Trophoblast cell (in vitro differentiated cells and primary cell): ENCODE measurements around the gene ORC3.

Source experiments
- DNase-seq, 2 donors: peaks; one replicate each; pipeline ENCODE4 v3.0.0-alpha.2; 2016
- H2AFZ ChIP-seq: 2 replicates; pipeline ENCODE4 v1.6.1; 2013; ENCODE audit warnings: low read length, moderate library complexity, mild to moderate bottlenecking; ENCODE audit not compliant: insufficient read depth, poor library complexity
- H2AK5ac ChIP-seq: 2 replicates; pipeline ENCODE4 v1.6.1; 2013; ENCODE audit warnings: mild to moderate bottlenecking, low read length
- H2BK120ac ChIP-seq: 2 replicates; pipeline ENCODE4 v1.6.1; 2013; ENCODE audit warnings: low read length, mild to moderate bottlenecking, moderate library complexity; ENCODE audit not compliant: insufficient read depth, poor library complexity
- H2BK12ac ChIP-seq: 2 replicates; pipeline ENCODE4 v1.6.1; 2013; ENCODE audit warnings: mild to moderate bottlenecking, low read length, moderate library complexity
- H2BK5ac ChIP-seq: 2 replicates; pipeline ENCODE4 v1.6.1; 2013; ENCODE audit warnings: low read length, low read depth, moderate library complexity, mild to moderate bottlenecking; ENCODE audit not compliant: poor library complexity
- H3K14ac ChIP-seq: 2 replicates; pipeline ENCODE4 v1.6.1; 2013; ENCODE audit warnings: mild to moderate bottlenecking, low read length
- H3K18ac ChIP-seq: 2 replicates; pipeline ENCODE4 v1.6.1; 2013; ENCODE audit warnings: mild to moderate bottlenecking, low read length
- H3K23ac ChIP-seq: 2 replicates; pipeline ENCODE4 v1.6.1; 2013; ENCODE audit warnings: low read length
- H3K27ac ChIP-seq: 2 replicates; pipeline ENCODE4 v1.5.1; 2013; ENCODE audit warnings: low read depth, mild to moderate bottlenecking, inconsistent platforms, low read length, moderate library complexity
- H3K27me3 ChIP-seq: 2 replicates; pipeline ENCODE4 v1.6.1; 2013; ENCODE audit warnings: inconsistent platforms, mild to moderate bottlenecking, low read length, moderate library complexity; ENCODE audit not compliant: insufficient read depth
- H3K36me3 ChIP-seq, 2 experiments: 1 replicate in 1 of 2; 2 replicates in 1 of 2; pipeline ENCODE4 v1.6.1; 2013; ENCODE audit warnings: low read length in 2 of 2, mild to moderate bottlenecking in 2 of 2, moderate library complexity in 1 of 2; ENCODE audit not compliant: insufficient read depth in 2 of 2, control insufficient read depth in 1 of 2
- H3K4ac ChIP-seq: 2 replicates; pipeline ENCODE4 v1.6.1; 2013; ENCODE audit warnings: low read depth, mild to moderate bottlenecking, low read length, moderate library complexity
- H3K4me1 ChIP-seq, 2 experiments: 1 replicate in 1 of 2; 2 replicates in 1 of 2; pipeline ENCODE4 v1.6.1; 2013; ENCODE audit warnings: low read length in 2 of 2, mild to moderate bottlenecking in 2 of 2, moderate library complexity in 1 of 2; ENCODE audit not compliant: insufficient read depth in 2 of 2, control insufficient read depth in 1 of 2
- H3K4me2 ChIP-seq: 2 replicates; pipeline ENCODE4 v1.6.1; 2013; ENCODE audit warnings: inconsistent platforms, mild to moderate bottlenecking, low read length, moderate library complexity
- H3K4me3 ChIP-seq: 2 replicates; pipeline ENCODE4 v1.5.1; 2013; ENCODE audit warnings: mild to moderate bottlenecking, low read depth, low read length, inconsistent platforms
- H3K79me1 ChIP-seq: one replicate; pipeline ENCODE4 v1.6.1; 2013; ENCODE audit warnings: low read length
- H3K79me2 ChIP-seq: 2 replicates; pipeline ENCODE4 v1.6.1; 2013; ENCODE audit warnings: low read length, mild to moderate bottlenecking; ENCODE audit not compliant: control insufficient read depth, insufficient read depth, poor library complexity
- H3K9ac ChIP-seq: 2 replicates; pipeline ENCODE4 v1.6.1; 2013; ENCODE audit warnings: mild to moderate bottlenecking, low read length
- H3K9me3 ChIP-seq: 2 replicates; pipeline ENCODE4 v1.6.1; 2013; ENCODE audit warnings: low read depth, mild to moderate bottlenecking, control low read depth, inconsistent platforms, low read length; ENCODE audit not compliant: insufficient read depth
- H4K12ac ChIP-seq: 2 replicates; pipeline ENCODE4 v1.6.1; 2013; ENCODE audit warnings: low read depth, mild to moderate bottlenecking, low read length, moderate library complexity
- H4K8ac ChIP-seq: 2 replicates; pipeline ENCODE4 v1.6.1; 2013; ENCODE audit warnings: low read depth, mild to moderate bottlenecking, low read length, moderate library complexity
- H4K91ac ChIP-seq: one replicate; pipeline ENCODE4 v1.6.1; 2013; ENCODE audit warnings: low read depth, mild to moderate bottlenecking, low read length, moderate library complexity
- WGBS: extraction: QIAGEN DNeasy Blood & Tissue Kit; methylation state at CpG from one replicate; pipeline ENCODE4 v1.1.7; 2013; ENCODE audit warnings: missing lambda C conversion rate; ENCODE audit not compliant: insufficient read length, insufficient coverage; ENCODE audit errors: extremely low coverage; 5-methylcytosine and 5-hydroxymethylcytosine counted together

ORC3 gene

DNA sequence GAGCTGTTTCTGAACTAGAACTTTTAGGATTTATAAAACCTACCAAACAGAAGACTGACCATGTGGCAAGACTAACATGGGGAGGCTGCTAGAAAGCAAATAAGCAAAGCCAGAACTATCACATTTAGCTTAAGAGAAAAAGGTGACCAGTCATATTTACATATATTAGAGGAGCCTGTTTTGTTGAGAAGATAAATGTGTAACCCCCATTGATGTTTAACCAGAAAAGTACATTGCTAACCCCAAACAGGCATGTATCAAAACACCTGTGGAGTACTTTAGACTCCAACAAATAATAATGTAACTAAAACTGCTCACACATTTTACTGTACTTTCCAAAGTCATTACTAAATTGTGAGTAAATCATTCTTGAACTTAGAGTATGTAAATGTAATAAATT, 77.1 kb downstream of the ORC3 start:
- H3K79me1 ChIP-seq = no peaks in the 10 kb centered on the region
- peaks cover 3 to 7% of the 10 kb centered on the region in 2 experiments for H3K36me3 ChIP-seq
- H3K9me3 ChIP-seq = no peaks in the 10 kb centered on the region
- H3K18ac ChIP-seq = no peak overlapping the region
- no peaks in the 10 kb centered on the region for H3K27me3 ChIP-seq
- no peak overlapping the region for H2BK5ac ChIP-seq
- no peak for DNase-seq
- no peaks in the 10 kb centered on the region for H3K79me2 ChIP-seq
- no peak overlapping the region for H2AFZ ChIP-seq
- no peak overlapping the region for H3K14ac ChIP-seq
- no peaks in the 10 kb centered on the region for H3K4me1 ChIP-seq
- H3K4ac ChIP-seq = no peak overlapping the region
- no peak overlapping the region for H4K12ac ChIP-seq
- H4K8ac ChIP-seq = no peak overlapping the region
- no peak overlapping the region for H4K91ac ChIP-seq
- H3K27ac ChIP-seq = no peak overlapping the region
- no peak overlapping the region for H2BK120ac ChIP-seq
- no peak overlapping the region for H3K23ac ChIP-seq
- no peak overlapping the region for H2BK12ac ChIP-seq
- no peak overlapping the region for H3K9ac ChIP-seq
- H3K4me2 ChIP-seq = no peak overlapping the region
- H2AK5ac ChIP-seq = no peak overlapping the region
- H3K4me3 ChIP-seq = no peak overlapping the region

- Histone ChIP-seq H3K27me3 (no peaks in the 10 kb centered on the region), H3K9ac (no peak overlapping the region), H4K8ac (no peak overlapping the region), H2AK5ac (no peak overlapping the region), H3K4ac (no peak overlapping the region), H3K4me1 (no peaks in the 10 kb centered on the region), H2BK12ac (no peak overlapping the region), H3K79me1 (no peaks in the 10 kb centered on the region), H2AFZ (no peak overlapping the region), H2BK5ac (no peak overlapping the region), H3K4me2 (no peak overlapping the region), H3K27ac (no peak overlapping the region), H3K9me3 (no peaks in the 10 kb centered on the region), H3K79me2 (no peaks in the 10 kb centered on the region), H2BK120ac (no peak overlapping the region), H3K4me3 (no peak overlapping the region), H3K18ac (no peak overlapping the region), H4K12ac (no peak overlapping the region), H3K23ac (no peak overlapping the region), H3K14ac (no peak overlapping the region), H3K36me3 (peaks cover 3% of the 10 kb centered on the region in 2 experiments), H4K91ac (no peak overlapping the region)
- no CpG with 5 or more reads among the region's 2 CpGs for WGBS
- no peak for DNase-seq
These were observed 78.1 kb downstream of the ORC3 start for GRCh38 chr6:87668013-87668412.

- Histone ChIP-seq H2BK120ac (no peak overlapping the region), H4K12ac (no peak overlapping the region), H3K9me3 (no peaks in the 10 kb centered on the region), H3K14ac (no peak overlapping the region), H3K9ac (no peak overlapping the region), H3K79me2 (no peaks in the 10 kb centered on the region), H2BK5ac (no peak overlapping the region), H4K8ac (no peak overlapping the region), H3K79me1 (no peaks in the 10 kb centered on the region), H2AFZ (no peak overlapping the region), H2BK12ac (no peak overlapping the region), H4K91ac (no peak overlapping the region), H3K4ac (no peak overlapping the region), H3K4me2 (no peak overlapping the region), H3K18ac (no peak overlapping the region), H2AK5ac (no peak overlapping the region), H3K36me3 (peaks cover 5 to 11% of the 10 kb centered on the region in 2 experiments), H3K27me3 (no peaks in the 10 kb centered on the region), H3K4me1 (no peaks in the 10 kb centered on the region), H3K23ac (no peak overlapping the region), H3K27ac (no peak overlapping the region), H3K4me3 (no peak overlapping the region)
- WGBS = no CpG with 5 or more reads among the region's 3 CpGs
- no peak for DNase-seq
These were observed 79.1 kb downstream of the ORC3 start for GRCh38 chr6:87669051-87669450.

DNA sequence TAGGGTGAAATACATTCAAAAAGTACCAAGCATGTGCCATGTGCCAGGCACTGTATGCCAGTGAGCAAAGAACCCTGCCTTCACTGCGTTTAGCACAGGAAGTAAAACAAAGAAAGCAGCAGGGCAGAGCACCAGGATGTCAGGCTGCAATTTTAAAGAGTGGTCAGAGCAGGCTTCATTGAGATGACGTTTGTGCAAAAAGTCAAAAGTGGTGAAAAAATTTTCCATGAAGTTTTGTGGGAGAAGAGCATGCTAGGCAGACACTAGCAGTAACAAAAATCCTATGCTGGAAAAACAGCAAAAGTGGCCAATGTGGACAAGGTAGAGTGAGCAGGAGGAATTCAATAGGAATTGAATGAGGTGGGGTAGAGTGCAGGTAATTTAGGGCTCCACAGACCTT, 80.8 kb downstream of the ORC3 start:
- no peaks in the 10 kb centered on the region for H3K4me1 ChIP-seq
- peaks cover 9 to 14% of the 10 kb centered on the region in 2 experiments for H3K36me3 ChIP-seq
- DNase-seq = no peak
- H3K79me2 ChIP-seq = no peaks in the 10 kb centered on the region
- H3K27me3 ChIP-seq = no peaks in the 10 kb centered on the region
- WGBS = no CpG with 5 or more reads among the region's 2 CpGs
- H2BK12ac ChIP-seq = no peak overlapping the region
- no peak overlapping the region for H3K4ac ChIP-seq
- H3K27ac ChIP-seq = no peak overlapping the region
- H3K23ac ChIP-seq = no peak overlapping the region
- no peak overlapping the region for H2BK5ac ChIP-seq
- no peak overlapping the region for H3K14ac ChIP-seq
- no peak overlapping the region for H3K4me3 ChIP-seq
- no peak overlapping the region for H2BK120ac ChIP-seq
- H4K8ac ChIP-seq = no peak overlapping the region
- H4K91ac ChIP-seq = no peak overlapping the region
- H3K79me1 ChIP-seq = no peaks in the 10 kb centered on the region
- H3K9me3 ChIP-seq = no peaks in the 10 kb centered on the region
- no peak overlapping the region for H4K12ac ChIP-seq
- H3K9ac ChIP-seq = no peak overlapping the region
- H2AFZ ChIP-seq = no peak overlapping the region
- H3K18ac ChIP-seq = no peak overlapping the region
- no peak overlapping the region for H3K4me2 ChIP-seq
- no peak overlapping the region for H2AK5ac ChIP-seq
